Left kidney (tissue), 2 donors: ENCODE measurements around the gene KITLG. TPM values are rescaled to one million over a fixed set of nuclear protein-coding genes. Genes with fewer than 3 reads are reported as not detected.
"Not testable (repeated sequence)": the region's sequence is repeated elsewhere in the genome, so short reads cannot be mapped to it uniquely, and the experiment has no call there.

Experiments used
- DNase-seq: peaks from one replicate; pipeline ENCODE4 v3.0.0-alpha.2; 2013
- polyA plus RNA-seq: library from polyadenylated mRNA; unstranded; fragments of 120-200 nt; gene quantifications from one replicate; pipeline ENCODE4 v1.2.1, GENCODE V29; 2013; ENCODE audit not compliant: insufficient read length

Gene KITLG
- polyA plus RNA-seq, 1 donor: 33.1 TPM

DNA sequence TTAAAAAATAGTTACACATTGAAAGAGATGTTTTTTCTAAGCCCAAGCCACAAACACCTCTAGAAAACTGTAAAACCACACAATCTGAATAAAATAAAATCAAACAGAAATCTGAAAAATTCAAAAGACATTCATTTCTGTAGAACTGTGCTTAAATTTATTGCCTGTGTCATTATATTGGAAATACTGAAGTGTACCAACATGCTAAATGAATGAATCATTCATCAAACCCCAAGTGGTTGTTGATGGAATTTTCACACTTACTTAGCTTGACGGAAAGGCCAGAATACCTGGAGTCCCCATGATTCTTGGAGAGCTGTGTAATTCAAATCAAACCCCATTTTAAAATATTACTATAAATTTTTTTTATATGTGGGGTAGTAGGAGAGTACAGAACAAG, 2.7 kb downstream of the KITLG start:
- DNase-seq: no peak

GRCh38 chr12:88576866-88577265, 3.4 kb downstream of the KITLG start:
- no peak for DNase-seq

GRCh38 chr12:88575361-88575970, 4.8 kb downstream of the KITLG start:
- peak; percentile 19 for DNase-seq

GRCh38 chr12:88574278-88574677, 6.0 kb downstream of the KITLG start:
- no peak for DNase-seq

GRCh38 chr12:88573583-88573982, 6.7 kb downstream of the KITLG start:
- DNase-seq: no peak

GRCh38 chr12:88572781-88573549, 7.3 kb downstream of the KITLG start:
- no peak for DNase-seq

GRCh38 chr12:88571543-88571942, 8.7 kb downstream of the KITLG start:
- DNase-seq: no peak

- no peak for DNase-seq
Observed at GRCh38 chr12:88570103-88570502, 10.2 kb downstream of the KITLG start.

DNA sequence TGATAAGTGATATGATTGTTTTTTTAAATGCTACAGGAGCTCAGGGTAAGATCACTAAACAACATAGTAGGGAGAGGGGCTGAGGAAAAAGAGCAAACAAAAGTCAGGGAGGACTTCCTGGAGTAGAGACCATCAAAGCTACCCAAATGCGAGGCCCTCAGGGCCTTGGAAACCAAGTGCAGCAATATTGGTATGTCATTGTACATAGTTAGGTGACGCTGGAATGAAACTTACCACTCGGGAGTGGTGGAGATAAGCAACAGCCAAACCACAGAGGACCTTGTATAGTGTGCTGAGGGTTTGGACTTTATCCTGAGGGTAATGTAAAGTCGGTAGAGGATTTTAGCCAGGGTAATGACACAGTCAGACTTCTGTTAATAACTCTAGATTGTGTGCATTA, 13.8 kb downstream of the KITLG start:
- DNase-seq: no peak

DNA sequence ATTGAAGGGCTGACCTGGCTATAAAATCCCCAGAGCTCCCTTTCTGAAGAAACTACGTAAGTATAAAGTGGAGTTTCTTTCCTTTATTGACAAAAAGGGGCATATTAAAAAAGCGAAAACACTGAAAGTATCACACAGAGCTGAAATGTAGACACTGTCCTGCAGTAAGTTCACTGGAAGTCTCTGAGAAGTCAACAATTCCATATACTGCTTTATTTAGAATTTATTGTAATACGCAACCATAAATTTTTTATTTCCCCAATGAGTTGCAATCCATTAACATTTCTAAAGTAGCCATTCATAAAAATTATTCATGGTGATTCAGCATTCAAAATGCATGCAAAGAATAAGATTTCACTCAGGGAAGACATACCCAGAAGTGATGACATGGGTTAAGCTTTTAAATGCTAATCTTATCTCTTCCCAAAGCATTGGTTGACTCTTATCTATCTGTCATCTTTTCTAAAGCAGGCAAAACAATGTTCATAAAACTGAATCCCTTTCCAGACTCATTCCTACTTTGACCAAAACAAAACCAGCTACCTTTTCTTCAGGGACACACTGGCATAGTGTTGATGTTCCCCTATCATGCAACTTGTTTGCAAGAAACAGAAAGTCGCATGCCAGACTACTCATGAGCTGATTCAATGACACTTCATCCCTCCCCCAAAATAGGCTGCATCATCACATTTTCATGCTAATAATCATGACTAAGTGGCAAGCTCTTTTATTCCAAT, 17.3 kb downstream of the KITLG start:
- DNase-seq: no peak

- DNase-seq: no peak
Observed at GRCh38 chr12:88562151-88562550, 18.1 kb downstream of the KITLG start.

- no peak for DNase-seq
Observed at GRCh38 chr12:88559772-88560171, 20.5 kb downstream of the KITLG start.

GRCh38 chr12:88559199-88559598, 21.1 kb downstream of the KITLG start:
- DNase-seq: no peak

GRCh38 chr12:88558340-88558867, 21.9 kb downstream of the KITLG start:
- DNase-seq: no peak

DNA sequence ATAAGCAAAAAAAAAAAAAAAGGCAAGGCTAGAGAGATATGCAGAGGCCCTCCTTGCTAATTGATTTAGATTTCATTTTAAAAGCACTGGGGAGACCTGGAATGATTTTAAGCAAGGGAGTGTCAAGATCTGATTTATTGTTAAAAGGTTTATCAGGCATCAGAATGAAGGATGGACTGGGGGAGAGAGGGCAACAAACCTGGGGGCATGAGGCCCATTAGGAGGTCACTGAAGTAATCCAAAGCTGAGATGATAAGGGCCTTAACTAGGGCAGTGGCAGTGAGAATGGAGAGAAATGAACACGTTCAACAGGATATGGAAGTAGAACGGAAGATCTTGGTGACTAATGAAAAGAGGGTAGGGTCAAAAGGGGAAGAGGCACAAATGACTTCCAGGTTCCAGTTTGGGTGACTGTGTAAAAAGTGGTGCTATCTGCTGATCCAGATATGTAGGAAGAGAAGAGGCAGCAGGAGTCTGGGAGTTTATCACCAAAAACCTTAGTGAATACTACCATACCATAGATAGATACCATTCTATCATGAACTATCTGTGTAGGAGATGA, 24.0 kb downstream of the KITLG start:
- no peak for DNase-seq

- peak; percentile 15 for DNase-seq
Observed at GRCh38 chr12:88553941-88554658, 26.2 kb downstream of the KITLG start.

- no peak for DNase-seq
Observed at GRCh38 chr12:88552610-88553079, 27.6 kb downstream of the KITLG start.

DNA sequence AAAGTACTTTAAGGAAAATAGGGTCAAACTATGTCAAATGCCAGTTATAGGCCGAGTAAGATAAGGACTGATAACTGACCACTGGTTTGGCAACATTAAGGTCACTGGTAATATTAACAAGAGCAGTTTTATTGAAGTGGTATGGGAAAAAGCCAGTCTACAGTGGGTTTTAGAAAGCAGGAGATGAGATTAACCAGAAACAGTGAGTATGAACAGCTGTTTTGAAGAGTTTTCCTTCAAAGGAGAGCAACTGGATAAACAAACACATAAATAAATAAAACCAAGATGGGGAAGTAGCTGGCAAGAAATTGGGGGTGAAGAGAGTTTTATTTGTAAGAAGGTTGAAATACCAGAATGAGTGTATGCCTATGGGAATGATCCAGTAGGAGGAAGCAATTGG, 30.3 kb downstream of the KITLG start:
- no peak for DNase-seq

DNA sequence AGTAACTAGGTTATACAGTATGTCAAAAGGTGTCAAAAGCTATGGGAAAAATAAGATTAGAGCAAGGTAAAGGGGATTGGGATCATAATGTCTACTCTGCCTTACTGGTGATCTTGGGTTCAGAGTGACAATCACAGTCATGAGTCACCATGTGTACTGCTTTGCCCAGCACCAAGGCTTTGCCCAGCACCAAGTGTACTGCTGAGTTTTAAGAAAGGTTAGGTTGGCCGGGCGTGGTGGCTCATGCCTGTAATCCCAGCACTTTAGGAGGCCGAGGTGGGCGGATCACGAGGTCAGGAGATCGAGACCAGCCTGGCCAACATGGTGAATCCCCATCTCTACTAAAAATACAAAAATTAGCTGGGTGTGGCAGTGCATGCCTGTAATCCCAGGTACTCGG, 32.3 kb downstream of the KITLG start:
- DNase-seq: not testable (repeated sequence)

DNA sequence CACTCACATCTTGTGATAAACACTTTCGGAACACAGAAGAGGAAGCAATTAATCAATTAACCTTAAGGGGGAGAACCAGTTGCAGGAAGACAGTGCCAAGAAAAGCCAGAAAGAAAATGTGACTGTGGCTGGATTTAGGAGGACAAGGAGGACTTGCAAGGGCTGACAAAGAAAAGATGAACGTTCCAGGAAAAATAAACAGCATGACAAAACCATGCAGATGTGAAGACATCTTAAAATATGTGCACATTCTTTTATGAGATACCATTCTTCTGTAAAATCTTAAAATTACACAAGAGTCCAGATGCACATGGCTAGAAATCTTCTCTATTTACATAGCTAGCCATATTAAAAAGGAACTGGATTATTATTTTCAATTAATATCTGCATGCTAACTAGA, 33.4 kb downstream of the KITLG start:
- DNase-seq: no peak

DNA sequence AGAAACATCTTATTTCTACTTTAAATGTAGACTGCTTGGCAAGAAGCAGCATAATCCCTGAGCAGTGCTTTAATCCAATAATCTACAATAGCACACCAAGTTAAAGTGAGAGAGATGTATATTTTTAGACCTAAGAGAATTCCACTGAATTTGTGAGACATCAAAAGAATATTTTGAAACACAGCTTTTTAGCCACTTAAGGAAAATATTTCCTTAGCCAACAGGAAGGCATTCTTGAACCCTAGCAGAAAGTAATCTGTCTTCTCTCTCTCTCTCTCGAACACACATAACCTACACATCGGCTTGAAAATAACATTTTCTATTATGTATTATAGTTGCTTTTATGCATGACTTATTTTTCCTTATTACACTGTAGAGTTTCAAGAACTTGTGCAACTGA, 34.0 kb downstream of the KITLG start:
- no peak for DNase-seq
